Motor neuron (in vitro differentiated cells): ENCODE measurements around the gene ANKHD1. TPM values are rescaled to one million over a fixed set of nuclear protein-coding genes. Genes with fewer than 3 reads are reported as not detected.

Experiments
- ATAC-seq, 8 experiments: fragments of 200-7000 bp; cut with Tn5 transposase; replicated peaks in 6 of 8; 2 replicates each; pipeline ENCODE4 v1.8.0; 2021; ENCODE audit warnings: mild to moderate bottlenecking in 8 of 8, moderate library complexity in 8 of 8
- H3K27ac ChIP-seq, 2 donors: fragments of 250-450 bp; sonication (Bioruptor Pico); 2 replicates each; pipeline ENCODE4 v1.9.0; 2021; ENCODE audit warnings: antibody characterized with exemption in 2 of 2, mild to moderate bottlenecking in 2 of 2, moderate library complexity in 1 of 2
- H3K4me1 ChIP-seq, 2 donors: fragments of 250-450 bp; sonication (Bioruptor Pico); replicated peaks in 1 of 2; 2 replicates each; pipeline ENCODE4 v1.6.1; 2021; ENCODE audit warnings: antibody characterized with exemption in 2 of 2, mild to moderate bottlenecking in 2 of 2, moderate library complexity in 1 of 2
- H3K4me3 ChIP-seq, 5 donors: fragments of 250-450 bp; sonication (Bioruptor Pico); 2 replicates each; pipeline ENCODE4 v1.9.0; 2021; ENCODE audit warnings: antibody characterized with exemption in 5 of 5, mild to moderate bottlenecking in 5 of 5, moderate library complexity in 4 of 5
- WGBS, 10 experiments: fragments of 450-650 bp; shearing (Covaris generic); methylation state at CpG; one replicate each; pipeline ENCODE4 v1.0.0; 2022; 5-methylcytosine and 5-hydroxymethylcytosine counted together
- in situ Hi-C, 9 experiments: fragments of 400-800 bp; cut with MboI; loops; one replicate each; pipeline ENCODE4 v1.15.0; 2021; ENCODE audit warnings: low sequenced_read_pairs in 9 of 9, low pct_unique_long_range_greater_than_20kb in 2 of 9; ENCODE audit not compliant: unreplicated experiment in 9 of 9
- total RNA-seq, 8 experiments: library from RNA; unstranded; fragments of 300-600 nt; gene quantifications; 2 replicates each; pipeline versions ENCODE4 v1.2.3 to v1.2.4, GENCODE V29; 2022

ANKHD1 gene
- total RNA-seq, 8 experiments from 2014 or later, result 37.0 to 110 (median 62.8) TPM

- in situ Hi-C loops, result loop anchor here in 2 of 9 experiments (25.0 kb wide), 1 partner anchor 126 kb away; no protein-coding TSS in a partner anchor
- ATAC-seq, result peak; percentile 74 to 96 (median 85)
- no peak overlapping the region for H3K27ac ChIP-seq
- H3K4me1 ChIP-seq, result peaks cover 0 to 4% of the 10 kb centered on the region in 2 donors
- 2 to 28% (median 14%) methylated on average over 1 to 13 of the region's 29 CpGs; no CpG with 5 or more reads in 5 of the 10 experiments for WGBS, 10 experiments
- H3K4me3 ChIP-seq, result peak overlapping the region in 4 of 5 donors; percentile 9 to 18 (median 14)
Observed at GRCh38 chr5:140362875-140363630, 38.6 kb upstream of the ANKHD1 start.

GRCh38 chr5:140363631-140364471, 37.8 kb upstream of the ANKHD1 start:
- ATAC-seq, result peak in 3 of 8 experiments; percentile 12 to 26 (median 15)
- 76 to 100% (median 92%) methylated on average over 1 to 3 of the region's 20 CpGs; no CpG with 5 or more reads in 6 of the 10 experiments for WGBS, 10 experiments

GRCh38 chr5:140364472-140364765, 37.2 kb upstream of the ANKHD1 start:
- WGBS, 10 experiments, result 20 to 100% (median 100%) methylated on average over 1 to 2 of the region's 3 CpGs; no CpG with 5 or more reads in 5 of the 10 experiments
- H3K27ac ChIP-seq, result no peak overlapping the region
- H3K4me1 ChIP-seq, result peaks cover 0 to 4% of the 10 kb centered on the region in 2 donors
- ATAC-seq, result no peak
- in situ Hi-C loops, result loop anchor here in 2 of 9 experiments (25.0 kb wide), 1 partner anchor 127 kb away; no protein-coding TSS in a partner anchor
- no peak overlapping the region for H3K4me3 ChIP-seq

More at GRCh38 chr5:140363631-140364471, 37.8 kb upstream of the ANKHD1 start:
- Histone ChIP-seq H3K4me3 (peak overlapping the region in 1 of 5 donors; percentile 18), H3K4me1 (peaks cover 0 to 4% of the 10 kb centered on the region in 2 donors), H3K27ac (no peak overlapping the region)
- in situ Hi-C loops, result loop anchor here in 2 of 9 experiments (25.0 kb wide), 1 partner anchor 127 kb away; no protein-coding TSS in a partner anchor

- in situ Hi-C loops, result loop anchor here in 2 of 9 experiments (25.0 kb wide), 1 partner anchor 128 kb away; no protein-coding TSS in a partner anchor
- peaks cover 0 to 4% of the 10 kb centered on the region in 2 donors for H3K4me1 ChIP-seq
- H3K4me3 ChIP-seq, result no peak overlapping the region
- H3K27ac ChIP-seq, result no peak overlapping the region
- WGBS, 10 experiments, result 56 to 100% (median 93%) methylated on average over 1 to 3 of the region's 3 CpGs; no CpG with 5 or more reads in 3 of the 10 experiments
- no peak for ATAC-seq
Observed at GRCh38 chr5:140365282-140365681, 36.4 kb upstream of the ANKHD1 start.

- Histone ChIP-seq H3K27ac (no peak overlapping the region), H3K4me1 (peaks cover 0 to 4% of the 10 kb centered on the region in 2 donors), H3K4me3 (no peak overlapping the region)
- in situ Hi-C loops, result loop anchor here in 2 of 9 experiments (25.0 kb wide), 1 partner anchor 129 kb away; no protein-coding TSS in a partner anchor
- no peak for ATAC-seq
- WGBS, 10 experiments, result 83 to 100% (median 95%) methylated on average over 1 to 3 of the region's 4 CpGs; no CpG with 5 or more reads in 6 of the 10 experiments
Observed at GRCh38 chr5:140365941-140366340, 35.7 kb upstream of the ANKHD1 start.

- peaks cover 0 to 4% of the 10 kb centered on the region in 2 donors for H3K4me1 ChIP-seq
- ATAC-seq, result peak in 3 of 8 experiments; percentile 13 to 75 (median 62)
- no peak overlapping the region for H3K27ac ChIP-seq
- H3K4me3 ChIP-seq, result no peak overlapping the region
- in situ Hi-C loops, result loop anchor here in 2 of 9 experiments (25.0 kb wide), 1 partner anchor 129 kb away; no protein-coding TSS in a partner anchor
- 10 to 100% (median 75%) methylated on average over 1 to 4 of the region's 7 CpGs; no CpG with 5 or more reads in 2 of the 10 experiments for WGBS, 10 experiments
Observed at GRCh38 chr5:140366589-140367255, 34.9 kb upstream of the ANKHD1 start.

- no peak overlapping the region for H3K27ac ChIP-seq
- WGBS, 10 experiments, result 62 to 100% (median 76%) methylated on average over 1 to 6 of the region's 8 CpGs; no CpG with 5 or more reads in 6 of the 10 experiments
- H3K4me1 ChIP-seq, result peaks cover 0 to 4% of the 10 kb centered on the region in 2 donors
- in situ Hi-C loops, result loop anchor here in 2 of 9 experiments (25.0 kb wide), 1 partner anchor 130 kb away; no protein-coding TSS in a partner anchor
- H3K4me3 ChIP-seq, result no peak overlapping the region
- ATAC-seq, result no peak
Observed at GRCh38 chr5:140367256-140368013, 34.2 kb upstream of the ANKHD1 start.

- peaks cover 0 to 2% of the 10 kb centered on the region in 2 donors for H3K4me1 ChIP-seq
- H3K4me3 ChIP-seq, result no peak overlapping the region
- no peak overlapping the region for H3K27ac ChIP-seq
- ATAC-seq, result no peak
- in situ Hi-C loops, result loop anchor here in 2 of 9 experiments (25.0 kb wide), 1 partner anchor 134 kb away; no protein-coding TSS in a partner anchor
- 60 to 100% (median 70%) methylated on average over 1 to 2 of the region's 3 CpGs; no CpG with 5 or more reads in 5 of the 10 experiments for WGBS, 10 experiments
Observed at GRCh38 chr5:140371356-140372151, 30.1 kb upstream of the ANKHD1 start.

GRCh38 chr5:140372971-140373487, 28.6 kb upstream of the ANKHD1 start:
- Histone ChIP-seq H3K4me3 (no peak overlapping the region), H3K4me1 (peaks cover 0 to 2% of the 10 kb centered on the region in 2 donors), H3K27ac (no peak overlapping the region)
- WGBS, 10 experiments, result 0 to 30% (median 10%) methylated on average over 1 to 2 of the region's 2 CpGs; no CpG with 5 or more reads in 4 of the 10 experiments
- in situ Hi-C loops, result loop anchor here in 2 of 9 experiments (25.0 kb wide), 1 partner anchor 136 kb away; no protein-coding TSS in a partner anchor
- ATAC-seq, result peak; percentile 56 to 99 (median 86)

- 39 to 90% (median 74%) methylated on average over 2 to 4 of the region's 4 CpGs; no CpG with 5 or more reads in 5 of the 10 experiments for WGBS, 10 experiments
Observed at GRCh38 chr5:140381351-140381750, 20.3 kb upstream of the ANKHD1 start.

More at GRCh38 chr5:140381351-140381750, 20.3 kb upstream of the ANKHD1 start:
- H3K4me1 ChIP-seq, result no peaks in the 10 kb centered on the region
- H3K4me3 ChIP-seq, result no peak overlapping the region
- in situ Hi-C loops, result loop anchor here in 1 of 9 experiments (25.0 kb wide), 1 partner anchor 256 kb away; the partner anchor contains the start of genes CD14, IK, NDUFA2 and TMCO6
- no peak for ATAC-seq
- H3K27ac ChIP-seq, result no peak overlapping the region
